Hepatic stellate cell (primary cell): ENCODE results near the gene OVCA2.
A peak's percentile ranks its signal among the peaks of the same experiment; 100 is the strongest.

Experiments used
- DNase-seq: peaks from one replicate; pipeline ENCODE4 v3.0.0; 2011; ENCODE audit warnings: low spot score

Gene OVCA2

GRCh38 chr17:2013994-2014317 is 27.9 kb upstream of the OVCA2 start:
- no peak for DNase-seq

- DNase-seq = no peak
Measured at GRCh38 chr17:2015314-2015713, 26.5 kb upstream of the OVCA2 start.

- DNase-seq = no peak
Measured at GRCh38 chr17:2016494-2016893, 25.3 kb upstream of the OVCA2 start.

- DNase-seq = no peak
Measured at GRCh38 chr17:2017274-2017941, 24.4 kb upstream of the OVCA2 start.

- DNase-seq = no peak
Measured at GRCh38 chr17:2018716-2019510, 22.9 kb upstream of the OVCA2 start.

- DNase-seq = no peak
Measured at GRCh38 chr17:2019723-2020122, 22.1 kb upstream of the OVCA2 start.

- no peak for DNase-seq
Measured at GRCh38 chr17:2020721-2021120, 21.1 kb upstream of the OVCA2 start.

GRCh38 chr17:2022647-2023240 is 19.1 kb upstream of the OVCA2 start:
- DNase-seq = no peak

- DNase-seq = no peak
Measured at GRCh38 chr17:2023256-2023655, 18.6 kb upstream of the OVCA2 start.

- no peak for DNase-seq
Measured at GRCh38 chr17:2023692-2024571, 17.9 kb upstream of the OVCA2 start.

- DNase-seq = no peak
Measured at GRCh38 chr17:2024572-2025219, 17.1 kb upstream of the OVCA2 start.

- no peak for DNase-seq
Measured at GRCh38 chr17:2025220-2025621, 16.6 kb upstream of the OVCA2 start, which contains the start of gene RTN4RL1. RTN4RL1 (minus strand) TSS chr17:2025334; CDS start chr17:2024865, 469 bp downstream.

- peak; percentile 89 for DNase-seq
Measured at GRCh38 chr17:2025622-2026309, 16.1 kb upstream of the OVCA2 start.

GRCh38 chr17:2027528-2028233 is 14.1 kb upstream of the OVCA2 start:
- no peak for DNase-seq

GRCh38 chr17:2028234-2028614 is 13.6 kb upstream of the OVCA2 start:
- no peak for DNase-seq

- no peak for DNase-seq
Measured at GRCh38 chr17:2028737-2029136, 13.1 kb upstream of the OVCA2 start.

GRCh38 chr17:2029911-2030778 is 11.7 kb upstream of the OVCA2 start, which contains the start of gene DPH1:
DPH1 (plus strand) TSS chr17:2030153; CDS start chr17:2030170, 17 bp downstream.
- DNase-seq = peak; percentile 97

GRCh38 chr17:2030779-2031163 is 11.1 kb upstream of the OVCA2 start:
- no peak for DNase-seq

GRCh38 chr17:2033153-2033552 is 8.7 kb upstream of the OVCA2 start:
- no peak for DNase-seq
